Measurements from ENCODE around the gene SSR2.
"Not testable (repeated sequence)": the region's sequence is repeated elsewhere in the genome, so short reads cannot be mapped to it uniquely, and the experiment has no call there.

SSR2 gene

GRCh38 chr1:156055281-156056048, 34.7 kb upstream of the SSR2 start:
- H3K9ac ChIP-seq (ENCODE audit: low read depth, low read length): peak overlapping the region; percentile 100; the same call in 1 of the 2 replicates
- H3K9me3 ChIP-seq (ENCODE audit: insufficient read depth, low read depth, low read length): no peaks in the 10 kb centered on the region
- peak overlapping the region; percentile 84 for H3K27ac ChIP-seq (ENCODE audit: low read length)
- no peaks in the 10 kb centered on the region for H3K27me3 ChIP-seq (ENCODE audit: insufficient read depth, low read length)
- peaks cover 14% of the 10 kb centered on the region for H3K36me3 ChIP-seq (ENCODE audit: insufficient read depth, low read depth, low read length)
- H3K4me1 ChIP-seq (ENCODE audit: insufficient read depth, low read length): no peaks in the 10 kb centered on the region
- H3K4me3 ChIP-seq (ENCODE audit: low read length): peak overlapping the region; percentile 99

GRCh38 chr1:156054500-156055280, 33.9 kb upstream of the SSR2 start, which contains the start of gene LAMTOR2:
Gene LAMTOR2, plus strand, starts transcription at chr1:156054782. Its CDS starts 108 bp downstream, at chr1:156054890.
- H3K9me3 ChIP-seq (ENCODE audit: insufficient read depth, low read depth, low read length): no peaks in the 10 kb centered on the region
- peak within 1 kb of the TSS; percentile 100 for H3K9ac ChIP-seq (ENCODE audit: low read depth, low read length)
- H3K4me1 ChIP-seq (ENCODE audit: insufficient read depth, low read length): no peaks in the 10 kb centered on the region
- H3K4me3 ChIP-seq (ENCODE audit: low read length): peak within 1 kb of the TSS; percentile 99
- peaks cover 21% of the 10 kb centered on the region for H3K36me3 ChIP-seq (ENCODE audit: insufficient read depth, low read depth, low read length)
- no peaks in the 10 kb centered on the region for H3K27me3 ChIP-seq (ENCODE audit: insufficient read depth, low read length)
- peak within 1 kb of the TSS; percentile 100 for H3K27ac ChIP-seq (ENCODE audit: low read length)

GRCh38 chr1:156053768-156054499, 33.2 kb upstream of the SSR2 start, which contains the start of gene UBQLN4:
Gene UBQLN4, minus strand, starts transcription at chr1:156053798. Its CDS starts 97 bp downstream, at chr1:156053701.
- peak within 1 kb of the TSS; percentile 99 for H3K4me3 ChIP-seq (ENCODE audit: low read length)

GRCh38 chr1:156052862-156053767, 32.4 kb upstream of the SSR2 start:
- H3K27me3 ChIP-seq (ENCODE audit: insufficient read depth, low read length): no peaks in the 10 kb centered on the region
- H3K9me3 ChIP-seq (ENCODE audit: insufficient read depth, low read depth, low read length): no peaks in the 10 kb centered on the region
- H3K36me3 ChIP-seq (ENCODE audit: insufficient read depth, low read depth, low read length): peaks cover 37% of the 10 kb centered on the region
- H3K4me3 ChIP-seq (ENCODE audit: low read length): peak overlapping the region; percentile 83
- peak overlapping the region; percentile 67; the same call in 1 of the 2 replicates for H3K9ac ChIP-seq (ENCODE audit: low read depth, low read length)
- H3K4me1 ChIP-seq (ENCODE audit: insufficient read depth, low read length): no peaks in the 10 kb centered on the region
- no peak overlapping the region for H3K27ac ChIP-seq (ENCODE audit: low read length)

More at GRCh38 chr1:156053768-156054499, 33.2 kb upstream of the SSR2 start, which contains the start of gene UBQLN4:
- Histone ChIP-seq H3K9me3 (ENCODE audit: insufficient read depth, low read depth, low read length) (no peaks in the 10 kb centered on the region), H3K36me3 (ENCODE audit: insufficient read depth, low read depth, low read length) (peaks cover 29% of the 10 kb centered on the region), H3K27ac (ENCODE audit: low read length) (peak within 1 kb of the TSS; percentile 100), H3K4me1 (ENCODE audit: insufficient read depth, low read length) (no peaks in the 10 kb centered on the region), H3K9ac (ENCODE audit: low read depth, low read length) (peak within 1 kb of the TSS; percentile 100), H3K27me3 (ENCODE audit: insufficient read depth, low read length) (no peaks in the 10 kb centered on the region)

GRCh38 chr1:156051011-156051725, 30.4 kb upstream of the SSR2 start:
- Histone ChIP-seq H3K27ac (ENCODE audit: low read length) (no peak overlapping the region), H3K36me3 (ENCODE audit: insufficient read depth, low read depth, low read length) (peaks cover 41% of the 10 kb centered on the region), H3K27me3 (ENCODE audit: insufficient read depth, low read length) (no peaks in the 10 kb centered on the region), H3K4me1 (ENCODE audit: insufficient read depth, low read length) (no peaks in the 10 kb centered on the region), H3K4me3 (ENCODE audit: low read length) (no peak overlapping the region), H3K9ac (ENCODE audit: low read depth, low read length) (no peak overlapping the region), H3K9me3 (ENCODE audit: insufficient read depth, low read depth, low read length) (no peaks in the 10 kb centered on the region)

- Histone ChIP-seq H3K4me1 (ENCODE audit: insufficient read depth, low read length) (no peaks in the 10 kb centered on the region), H3K27ac (ENCODE audit: low read length) (no peak overlapping the region), H3K4me3 (ENCODE audit: low read length) (no peak overlapping the region), H3K36me3 (ENCODE audit: insufficient read depth, low read depth, low read length) (peaks cover 40% of the 10 kb centered on the region), H3K9ac (ENCODE audit: low read depth, low read length) (no peak overlapping the region), H3K9me3 (ENCODE audit: insufficient read depth, low read depth, low read length) (no peaks in the 10 kb centered on the region), H3K27me3 (ENCODE audit: insufficient read depth, low read length) (no peaks in the 10 kb centered on the region)
Measured at GRCh38 chr1:156050376-156050775, 29.6 kb upstream of the SSR2 start.

- peaks cover 53% of the 10 kb centered on the region for H3K36me3 ChIP-seq (ENCODE audit: insufficient read depth, low read depth, low read length)
- no peak overlapping the region for H3K4me3 ChIP-seq (ENCODE audit: low read length)
- H3K9ac ChIP-seq (ENCODE audit: low read depth, low read length): no peak overlapping the region
- no peaks in the 10 kb centered on the region for H3K9me3 ChIP-seq (ENCODE audit: insufficient read depth, low read depth, low read length)
- H3K27ac ChIP-seq (ENCODE audit: low read length): no peak overlapping the region
- H3K4me1 ChIP-seq (ENCODE audit: insufficient read depth, low read length): no peaks in the 10 kb centered on the region
- H3K27me3 ChIP-seq (ENCODE audit: insufficient read depth, low read length): no peaks in the 10 kb centered on the region
Measured at GRCh38 chr1:156048663-156049258, 28.0 kb upstream of the SSR2 start.

GRCh38 chr1:156045076-156045475, 24.3 kb upstream of the SSR2 start:
- Histone ChIP-seq H3K27me3 (ENCODE audit: insufficient read depth, low read length) (no peaks in the 10 kb centered on the region), H3K36me3 (ENCODE audit: insufficient read depth, low read depth, low read length) (peaks cover 77% of the 10 kb centered on the region), H3K9ac (ENCODE audit: low read depth, low read length) (no peak overlapping the region), H3K4me3 (ENCODE audit: low read length) (no peak overlapping the region), H3K27ac (ENCODE audit: low read length) (no peak overlapping the region), H3K4me1 (ENCODE audit: insufficient read depth, low read length) (no peaks in the 10 kb centered on the region), H3K9me3 (ENCODE audit: insufficient read depth, low read depth, low read length) (no peaks in the 10 kb centered on the region)

GRCh38 chr1:156042828-156043227, 22.1 kb upstream of the SSR2 start:
- Histone ChIP-seq H3K27ac (ENCODE audit: low read length) (no peak overlapping the region), H3K9ac (ENCODE audit: low read depth, low read length) (no peak overlapping the region), H3K36me3 (ENCODE audit: insufficient read depth, low read depth, low read length) (peaks cover 65% of the 10 kb centered on the region), H3K9me3 (ENCODE audit: insufficient read depth, low read depth, low read length) (no peaks in the 10 kb centered on the region), H3K4me3 (ENCODE audit: low read length) (no peak overlapping the region), H3K4me1 (ENCODE audit: insufficient read depth, low read length) (no peaks in the 10 kb centered on the region), H3K27me3 (ENCODE audit: insufficient read depth, low read length) (no peaks in the 10 kb centered on the region)

GRCh38 chr1:156034991-156035390, 14.2 kb upstream of the SSR2 start:
- H3K4me3 ChIP-seq (ENCODE audit: low read length): not testable (repeated sequence)

More at GRCh38 chr1:156034991-156035390, 14.2 kb upstream of the SSR2 start:
- not testable (repeated sequence) for H3K9me3 ChIP-seq (ENCODE audit: insufficient read depth, low read depth, low read length); H3K27ac ChIP-seq (ENCODE audit: low read length); H3K4me1 ChIP-seq (ENCODE audit: insufficient read depth, low read length); H3K9ac ChIP-seq (ENCODE audit: low read depth, low read length); H3K27me3 ChIP-seq (ENCODE audit: insufficient read depth, low read length)
- peaks cover 29% of the 10 kb centered on the region for H3K36me3 ChIP-seq (ENCODE audit: insufficient read depth, low read depth, low read length)

Measured in iPS-20b (cell line).